ENCODE results near the gene OR51B5.
"Not testable (repeated sequence)": the region's sequence is repeated elsewhere in the genome, so short reads cannot be mapped to it uniquely, and the experiment has no call there.

Gene OR51B5

DNA sequence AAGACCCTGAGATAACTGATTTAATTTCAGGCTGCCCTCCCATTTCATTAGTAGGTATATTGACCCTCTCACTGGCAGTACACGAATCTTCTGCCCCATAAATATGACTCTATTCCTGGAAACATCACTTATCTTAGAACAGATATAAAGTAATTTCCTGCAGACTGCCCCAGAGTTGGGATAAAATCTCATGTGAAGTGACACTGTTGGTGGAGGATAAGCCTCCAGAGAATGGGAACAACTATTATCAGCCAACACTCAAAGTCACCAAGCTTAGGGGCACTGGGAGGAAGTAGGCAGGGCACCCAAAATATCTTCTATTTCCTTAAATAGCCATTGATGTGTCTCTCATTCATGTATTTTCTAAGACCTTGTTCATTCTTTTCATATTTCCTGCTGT is 8.2 kb downstream of the OR51B5 start:
- DNase-seq (ENCODE audit: low read depth), result no peak

- no peak for DNase-seq (ENCODE audit: low read depth)
Observed at GRCh38 chr11:5324197-5324596, 19.1 kb downstream of the OR51B5 start, which contains the start of gene OR51B2. OR51B2 (minus strand) TSS chr11:5324297; CDS start chr11:5324297, 0 bp downstream.

DNA sequence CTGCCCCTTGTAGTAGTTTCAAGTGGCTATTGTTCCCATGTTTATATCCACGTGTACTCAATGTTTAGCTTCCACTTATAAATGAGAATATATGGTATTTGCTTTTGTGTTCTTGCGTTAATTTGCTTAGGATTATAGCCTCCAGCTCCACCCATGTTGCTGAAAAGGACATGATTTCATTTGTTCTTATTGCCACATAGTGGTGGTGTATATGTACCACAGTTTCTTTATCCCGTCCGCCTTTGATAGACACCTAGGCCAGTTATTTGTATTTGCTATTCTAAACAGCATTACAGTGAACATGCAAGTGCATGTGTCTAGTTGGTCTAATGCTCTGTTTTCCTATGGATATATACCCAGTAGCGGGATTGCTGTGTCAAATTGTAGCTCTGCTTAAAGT is 26.0 kb downstream of the OR51B5 start:
- DNase-seq (ENCODE audit: low read depth), result no peak

DNA sequence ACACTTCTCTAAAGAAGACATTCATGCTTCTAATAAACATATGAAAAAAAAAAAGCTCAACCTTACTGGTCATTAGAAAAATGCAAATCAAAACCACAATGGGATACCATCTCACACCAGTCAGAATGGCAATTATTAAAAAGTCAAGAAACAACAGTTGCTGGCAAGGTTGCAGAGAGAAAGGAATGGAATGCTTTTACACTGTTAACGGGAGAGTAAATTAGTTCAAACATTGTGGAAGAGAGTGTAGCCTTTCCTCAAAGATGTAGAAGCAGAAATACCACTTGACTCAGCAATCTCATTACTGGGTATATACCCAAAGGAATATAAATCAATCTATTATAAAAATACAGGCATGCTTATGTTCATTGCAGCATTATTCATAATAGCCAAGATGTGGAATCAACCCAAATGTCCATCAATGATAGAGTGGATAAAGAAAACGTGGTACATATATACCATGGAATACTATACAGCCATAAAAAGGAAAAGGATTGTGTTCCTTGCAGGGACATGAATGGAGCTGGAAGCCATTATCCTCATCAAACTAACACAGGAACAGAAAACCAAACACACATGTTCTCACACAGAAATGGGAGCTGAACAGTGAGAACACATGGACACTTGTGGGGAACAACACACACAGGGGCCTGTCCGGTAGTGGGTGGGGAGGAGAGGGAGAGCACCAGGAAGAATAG is 29.8 kb downstream of the OR51B5 start:
- not testable (repeated sequence) for DNase-seq (ENCODE audit: low read depth)

DNA sequence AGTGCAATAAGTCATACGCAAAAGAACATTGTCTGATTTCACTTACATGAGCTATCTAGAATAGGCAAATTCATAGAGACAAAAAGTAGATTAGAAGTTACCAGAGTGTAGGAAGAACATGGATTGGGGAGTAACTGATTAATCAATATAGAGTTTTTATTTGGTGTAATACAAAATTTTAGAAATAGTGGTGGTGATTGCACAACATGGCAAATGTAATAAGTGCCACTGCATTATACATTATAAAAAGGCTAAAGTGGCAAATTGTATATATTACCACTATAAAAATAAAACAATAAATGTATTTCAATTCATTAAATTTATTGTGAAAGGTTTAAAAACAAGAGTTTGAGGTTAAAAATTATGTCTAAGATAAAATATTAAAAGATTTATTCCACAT is 32.9 kb downstream of the OR51B5 start:
- no peak for DNase-seq (ENCODE audit: low read depth)

GRCh38 chr11:5307256-5308019 is 35.9 kb downstream of the OR51B5 start:
- no peak for DNase-seq (ENCODE audit: low read depth)

DNA sequence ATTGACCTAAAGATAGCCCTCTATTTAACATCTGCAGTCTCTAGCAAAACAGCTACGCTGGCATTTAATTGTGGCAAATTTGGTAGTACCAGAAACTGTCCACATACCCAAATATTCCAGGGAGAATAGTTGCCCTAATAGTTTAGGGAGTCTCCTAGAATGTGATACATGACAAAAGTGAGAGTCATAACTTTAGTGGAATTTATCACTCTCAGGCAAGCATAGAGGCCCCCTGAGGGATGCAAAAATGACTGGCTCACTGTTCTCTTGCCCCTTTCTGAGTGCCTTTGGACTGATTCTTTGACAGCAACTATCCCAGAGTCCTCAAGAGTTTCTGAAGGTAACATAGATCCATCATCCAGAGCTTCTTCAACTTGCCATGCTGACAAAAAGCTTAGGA is 39.3 kb downstream of the OR51B5 start:
- DNase-seq (ENCODE audit: low read depth), result no peak

GRCh38 chr11:5303626-5304025 is 39.7 kb downstream of the OR51B5 start:
- no peak for DNase-seq (ENCODE audit: low read depth)

DNA sequence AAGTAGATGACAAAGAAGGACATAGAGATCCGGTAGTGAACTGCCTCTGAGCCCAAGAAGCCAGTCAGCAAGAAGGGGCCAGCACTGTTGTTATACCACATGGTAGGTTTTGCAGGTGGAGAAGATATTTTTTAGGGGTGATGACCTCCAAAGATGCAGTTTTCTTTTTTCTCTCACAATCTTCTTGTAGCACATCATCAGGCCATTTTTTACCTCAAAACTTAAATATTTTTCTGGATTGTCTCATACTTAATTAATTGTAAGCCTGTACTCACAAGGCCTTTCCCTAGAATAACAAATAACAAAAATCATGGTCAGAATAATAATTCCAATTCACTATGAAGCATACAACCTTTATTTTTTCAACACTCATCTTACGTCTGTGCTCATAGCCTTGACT is 41.5 kb downstream of the OR51B5 start, which contains the start of gene OR51B4:
Gene OR51B4, minus strand, starts transcription at position 101 of the 400 bp plus-strand sequence. Its CDS starts 0 bp downstream, at position 101.
- no peak for DNase-seq (ENCODE audit: low read depth)

- DNase-seq (ENCODE audit: low read depth), result no peak
Observed at GRCh38 chr11:5300251-5300650, 43.1 kb downstream of the OR51B5 start.

GRCh38 chr11:5298451-5298850 is 44.9 kb downstream of the OR51B5 start:
- DNase-seq (ENCODE audit: low read depth), result no peak

- no peak for DNase-seq (ENCODE audit: low read depth)
Observed at GRCh38 chr11:5297721-5298323, 45.5 kb downstream of the OR51B5 start.

GRCh38 chr11:5294342-5294995 is 48.9 kb downstream of the OR51B5 start:
- not testable (repeated sequence) for DNase-seq (ENCODE audit: low read depth)

DNA sequence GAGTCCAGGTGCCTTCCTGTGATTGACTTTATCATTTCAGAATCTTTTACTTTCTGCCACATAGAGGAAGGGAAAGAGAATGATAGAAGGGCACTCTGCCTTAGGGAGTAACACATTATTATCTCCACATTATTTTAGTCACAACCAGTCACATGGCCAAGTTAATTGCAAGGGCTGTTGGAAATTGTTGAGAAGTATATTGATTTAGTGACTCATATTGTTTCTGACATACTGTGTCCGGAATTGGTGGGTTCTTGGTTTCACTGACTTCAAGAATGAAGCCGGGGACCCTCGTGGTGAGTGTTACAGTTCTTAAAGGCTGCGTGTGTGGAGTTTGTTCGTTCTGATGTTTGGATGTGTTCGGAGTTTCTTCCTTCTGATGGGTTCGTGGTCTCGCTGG is 50.3 kb downstream of the OR51B5 start:
- no peak for DNase-seq (ENCODE audit: low read depth)

Measured in stimulated activated CD8-positive, alpha-beta memory T cell treated with anti-CD3 and anti-CD28 coated beads, Interleukin-4, amount 100 ng/mL, for 24 hours (primary cell).